Testis (tissue), 2 donors: ENCODE data around the gene KCNJ1.

Experiments used
- POLR2A ChIP-seq: fragments of 450-650 bp; IDR thresholded peaks from one replicate; pipeline ENCODE4 v1.6.1; 2017; ENCODE audit warnings: antibody characterized with exemption, mild to moderate bottlenecking, moderate library complexity
- TF ChIP-seq, protein P1 (sequence below), 3 experiments: fragments of 450-650 bp in 2 of 3; fragments of 200-600 bp in 1 of 3; sonication (generic) in 1 of 3; IDR thresholded peaks; one replicate each; pipeline ENCODE4 v1.5.1; 2016 to 2019; ENCODE audit warnings: antibody characterized with exemption in 3 of 3, mild to moderate bottlenecking in 2 of 3, moderate library complexity in 1 of 3

DNA sequence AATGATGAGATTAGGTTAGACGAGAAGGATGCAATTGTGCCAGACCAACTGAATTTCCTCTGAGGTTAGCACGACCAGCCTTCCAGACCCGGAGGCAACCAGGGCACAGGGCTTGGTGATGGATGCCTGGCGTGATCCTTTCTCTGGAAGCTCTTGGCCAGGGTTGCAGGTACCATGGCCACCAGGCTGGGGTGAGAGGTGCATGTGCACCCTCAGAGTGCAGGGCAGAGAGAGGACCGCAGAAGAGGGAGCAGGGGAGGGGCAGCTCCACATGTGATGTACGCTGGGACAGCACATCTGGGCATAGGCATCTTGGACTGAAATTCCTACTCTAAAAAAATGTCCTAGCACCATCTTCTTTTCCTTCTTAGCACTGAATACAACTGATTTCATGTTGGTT is 10.9 kb downstream of the KCNJ1 start:
- TF ChIP-seq, protein P1, sequence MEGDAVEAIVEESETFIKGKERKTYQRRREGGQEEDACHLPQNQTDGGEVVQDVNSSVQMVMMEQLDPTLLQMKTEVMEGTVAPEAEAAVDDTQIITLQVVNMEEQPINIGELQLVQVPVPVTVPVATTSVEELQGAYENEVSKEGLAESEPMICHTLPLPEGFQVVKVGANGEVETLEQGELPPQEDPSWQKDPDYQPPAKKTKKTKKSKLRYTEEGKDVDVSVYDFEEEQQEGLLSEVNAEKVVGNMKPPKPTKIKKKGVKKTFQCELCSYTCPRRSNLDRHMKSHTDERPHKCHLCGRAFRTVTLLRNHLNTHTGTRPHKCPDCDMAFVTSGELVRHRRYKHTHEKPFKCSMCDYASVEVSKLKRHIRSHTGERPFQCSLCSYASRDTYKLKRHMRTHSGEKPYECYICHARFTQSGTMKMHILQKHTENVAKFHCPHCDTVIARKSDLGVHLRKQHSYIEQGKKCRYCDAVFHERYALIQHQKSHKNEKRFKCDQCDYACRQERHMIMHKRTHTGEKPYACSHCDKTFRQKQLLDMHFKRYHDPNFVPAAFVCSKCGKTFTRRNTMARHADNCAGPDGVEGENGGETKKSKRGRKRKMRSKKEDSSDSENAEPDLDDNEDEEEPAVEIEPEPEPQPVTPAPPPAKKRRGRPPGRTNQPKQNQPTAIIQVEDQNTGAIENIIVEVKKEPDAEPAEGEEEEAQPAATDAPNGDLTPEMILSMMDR (IDR thresholded peaks at IDR 0.05) = no peak
- no peak for TF ChIP-seq POLR2A
